ENCODE measurements around the gene FAM124B. TPM values are rescaled to one million over a fixed set of nuclear protein-coding genes. Genes with fewer than 3 reads are reported as not detected.

FAM124B gene
- total RNA-seq, 2 experiments from 2014 or later = not detected

DNA sequence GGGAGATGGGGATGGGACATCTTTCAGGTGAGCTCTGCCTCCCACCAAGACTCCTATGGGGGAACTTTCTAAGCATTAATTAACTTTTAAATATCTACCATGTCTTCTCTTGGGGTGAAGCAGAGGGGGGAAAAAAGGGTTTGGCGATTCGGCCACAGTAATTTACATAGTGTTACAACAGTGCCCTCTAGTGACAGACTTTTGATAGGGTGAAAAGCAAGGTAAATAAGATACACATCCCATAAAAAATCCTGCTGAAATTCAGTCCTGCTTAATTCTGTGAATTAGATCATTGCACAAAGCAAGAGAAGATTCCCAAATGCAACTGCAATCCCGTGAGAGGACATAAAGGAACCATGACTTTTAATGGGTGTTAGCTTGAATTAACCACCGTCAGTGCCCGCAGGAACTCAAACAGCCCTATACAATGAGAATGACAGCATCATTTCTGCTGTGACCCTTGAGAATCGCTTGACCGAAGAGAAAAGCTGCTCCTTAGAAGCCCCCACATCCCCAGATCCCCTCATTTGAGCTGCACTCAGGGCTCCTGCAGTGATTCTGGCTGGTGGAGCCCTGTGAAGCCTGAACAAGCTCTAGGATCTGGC, 32.8 kb downstream of the FAM124B start:
- no peaks in the 10 kb centered on the region for H3K79me2 ChIP-seq (ENCODE audit: insufficient read depth, low read depth, low read length)
- H3K9me2 ChIP-seq (ENCODE audit: insufficient read depth, low read length) = no peaks in the 10 kb centered on the region
- H3K27ac ChIP-seq (ENCODE audit: low read depth, low read length, poor library complexity, severe bottlenecking) = no peak overlapping the region
- intact Hi-C loops (cut with micrococcal nuclease; ENCODE audit: unreplicated experiment) = no loop called here
- no peak overlapping the region for H2AFZ ChIP-seq (ENCODE audit: low read length)
- no peak overlapping the region for H3K4me3 ChIP-seq (ENCODE audit: low read depth, low read length, poor library complexity, severe bottlenecking)
- H4K20me1 ChIP-seq (ENCODE audit: insufficient read depth, low read length) = no peaks in the 10 kb centered on the region
- H3K4me2 ChIP-seq (ENCODE audit: low read length) = no peak overlapping the region
- BruUV-seq (replicated peaks) = no TSS peak
- CTCF ChIA-PET (ENCODE audit: unreplicated experiment) = no interaction called here
- peaks cover 14% of the 10 kb centered on the region; the same call in 1 of the 2 replicates for H3K9me3 ChIP-seq (ENCODE audit: low read length)
- no peaks in the 10 kb centered on the region for H3K4me1 ChIP-seq (ENCODE audit: insufficient read depth, low read length, poor library complexity, severe bottlenecking)
- peak; percentile 62 for DNase-seq (ENCODE audit: low spot score)
- no peak for TF ChIP-seq EZH2phosphoT487 (IDR thresholded peaks at IDR 0.05; ENCODE audit: borderline replicate concordance, low read depth, low read length)
- TF ChIP-seq, protein P1, sequence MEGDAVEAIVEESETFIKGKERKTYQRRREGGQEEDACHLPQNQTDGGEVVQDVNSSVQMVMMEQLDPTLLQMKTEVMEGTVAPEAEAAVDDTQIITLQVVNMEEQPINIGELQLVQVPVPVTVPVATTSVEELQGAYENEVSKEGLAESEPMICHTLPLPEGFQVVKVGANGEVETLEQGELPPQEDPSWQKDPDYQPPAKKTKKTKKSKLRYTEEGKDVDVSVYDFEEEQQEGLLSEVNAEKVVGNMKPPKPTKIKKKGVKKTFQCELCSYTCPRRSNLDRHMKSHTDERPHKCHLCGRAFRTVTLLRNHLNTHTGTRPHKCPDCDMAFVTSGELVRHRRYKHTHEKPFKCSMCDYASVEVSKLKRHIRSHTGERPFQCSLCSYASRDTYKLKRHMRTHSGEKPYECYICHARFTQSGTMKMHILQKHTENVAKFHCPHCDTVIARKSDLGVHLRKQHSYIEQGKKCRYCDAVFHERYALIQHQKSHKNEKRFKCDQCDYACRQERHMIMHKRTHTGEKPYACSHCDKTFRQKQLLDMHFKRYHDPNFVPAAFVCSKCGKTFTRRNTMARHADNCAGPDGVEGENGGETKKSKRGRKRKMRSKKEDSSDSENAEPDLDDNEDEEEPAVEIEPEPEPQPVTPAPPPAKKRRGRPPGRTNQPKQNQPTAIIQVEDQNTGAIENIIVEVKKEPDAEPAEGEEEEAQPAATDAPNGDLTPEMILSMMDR (conservative IDR thresholded peaks at IDR 0.05; ENCODE audit: low read length) = peak; percentile 90
- POLR2A ChIA-PET = interaction anchor here (0.6 to 1.1 kb wide), 2 partner anchors 105 to 245 kb away, joined by 3 read pairs; no protein-coding TSS in a partner anchor
- H3K36me3 ChIP-seq (ENCODE audit: insufficient read depth, low read length) = no peaks in the 10 kb centered on the region

DNA sequence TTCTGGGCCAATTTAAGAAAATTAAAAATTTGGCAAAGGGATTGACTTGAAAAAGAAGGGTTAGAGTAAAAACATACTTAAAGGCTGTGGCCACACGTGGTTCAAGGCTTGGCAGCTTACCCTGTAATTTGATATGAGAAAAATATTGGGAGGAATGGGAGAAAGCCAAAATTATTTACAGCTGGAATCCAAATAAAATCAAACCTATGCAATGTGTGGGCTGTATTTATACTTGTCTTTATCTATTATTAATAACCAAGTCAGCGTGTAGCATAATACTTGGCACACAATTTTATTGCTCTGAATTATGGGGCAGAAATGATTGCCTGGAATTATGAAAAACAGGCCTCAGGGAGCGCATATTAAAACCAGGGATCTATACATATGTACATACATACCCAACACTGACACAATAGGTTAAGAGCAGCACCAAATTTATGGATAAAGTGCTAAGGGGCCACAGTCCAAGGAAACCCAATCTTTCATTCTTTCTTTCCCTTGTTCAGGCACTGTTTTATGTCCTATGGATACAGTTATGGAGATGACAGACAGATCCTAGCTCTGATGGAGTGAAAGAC, 35.6 kb downstream of the FAM124B start:
- Histone ChIP-seq H3K9me3 (ENCODE audit: low read length) (peaks cover 14% of the 10 kb centered on the region; the same call in 1 of the 2 replicates), H3K9me2 (ENCODE audit: insufficient read depth, low read length) (no peaks in the 10 kb centered on the region), H3K4me3 (ENCODE audit: low read depth, low read length, poor library complexity, severe bottlenecking) (no peak overlapping the region), H3K4me2 (ENCODE audit: low read length) (no peak overlapping the region), H3K27ac (ENCODE audit: low read depth, low read length, poor library complexity, severe bottlenecking) (no peak overlapping the region), H3K36me3 (ENCODE audit: insufficient read depth, low read length) (no peaks in the 10 kb centered on the region), H4K20me1 (ENCODE audit: insufficient read depth, low read length) (no peaks in the 10 kb centered on the region), H2AFZ (ENCODE audit: low read length) (no peak overlapping the region), H3K79me2 (ENCODE audit: insufficient read depth, low read depth, low read length) (no peaks in the 10 kb centered on the region), H3K4me1 (ENCODE audit: insufficient read depth, low read length, poor library complexity, severe bottlenecking) (no peaks in the 10 kb centered on the region)
- no peak for DNase-seq (ENCODE audit: low spot score)
- CTCF ChIA-PET (ENCODE audit: unreplicated experiment) = no interaction called here
- intact Hi-C loops (cut with micrococcal nuclease; ENCODE audit: unreplicated experiment) = no loop called here
- BruUV-seq (replicated peaks) = no TSS peak
- TF ChIP-seq, protein P1 (conservative IDR thresholded peaks at IDR 0.05; ENCODE audit: low read length) = no peak
- no peak for TF ChIP-seq EZH2phosphoT487 (IDR thresholded peaks at IDR 0.05; ENCODE audit: borderline replicate concordance, low read depth, low read length)
- POLR2A ChIA-PET = interaction anchor here (1.4 to 1.5 kb wide), 2 partner anchors 8 to 219 kb away, joined by 3 to 4 read pairs; partner anchors contain the start of gene CUL3

DNA sequence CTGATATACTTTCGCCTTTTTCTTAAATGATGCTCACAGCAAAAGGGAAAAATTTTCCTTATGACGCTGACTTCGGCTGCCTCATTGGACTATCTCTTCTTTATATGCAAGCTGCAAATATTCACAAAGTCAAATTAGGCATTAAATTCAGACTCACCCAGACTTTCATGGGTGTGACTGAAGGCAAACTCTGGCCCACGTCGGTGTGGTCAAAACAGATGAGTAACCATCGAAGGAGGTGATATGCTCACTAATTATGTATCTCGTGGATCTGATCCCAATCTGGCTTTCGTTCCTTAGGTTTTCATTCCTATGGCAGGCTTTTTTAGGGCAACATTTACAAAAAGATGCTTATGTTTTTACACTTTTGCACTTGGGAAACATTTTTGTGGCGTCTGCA, 36.6 kb downstream of the FAM124B start:
- Histone ChIP-seq H3K9me2 (ENCODE audit: insufficient read depth, low read length) (no peaks in the 10 kb centered on the region), H3K4me2 (ENCODE audit: low read length) (no peak overlapping the region), H3K36me3 (ENCODE audit: insufficient read depth, low read length) (no peaks in the 10 kb centered on the region), H3K9me3 (ENCODE audit: low read length) (peaks cover 9% of the 10 kb centered on the region; the same call in 1 of the 2 replicates), H3K4me3 (ENCODE audit: low read depth, low read length, poor library complexity, severe bottlenecking) (no peak overlapping the region), H3K79me2 (ENCODE audit: insufficient read depth, low read depth, low read length) (no peaks in the 10 kb centered on the region), H3K27ac (ENCODE audit: low read depth, low read length, poor library complexity, severe bottlenecking) (no peak overlapping the region), H4K20me1 (ENCODE audit: insufficient read depth, low read length) (no peaks in the 10 kb centered on the region), H3K4me1 (ENCODE audit: insufficient read depth, low read length, poor library complexity, severe bottlenecking) (no peaks in the 10 kb centered on the region), H2AFZ (ENCODE audit: low read length) (no peak overlapping the region)
- DNase-seq (ENCODE audit: low spot score) = no peak
- ChIA-PET POLR2A (interaction anchor here (1.5 kb wide), 1 partner anchor 220 kb away, joined by 4 read pairs; the partner anchor contains the start of gene CUL3), CTCF (ENCODE audit: unreplicated experiment) (no interaction called here)
- no peak for TF ChIP-seq EZH2phosphoT487 (IDR thresholded peaks at IDR 0.05; ENCODE audit: borderline replicate concordance, low read depth, low read length)
- no TSS peak for BruUV-seq (replicated peaks)
- intact Hi-C loops (cut with micrococcal nuclease; ENCODE audit: unreplicated experiment) = no loop called here

Measured in OCI-LY7 (cell line).